Esophagus squamous epithelium (tissue), 5 donors: ENCODE results near the gene ANKS1B. TPM values are rescaled to one million over a fixed set of nuclear protein-coding genes. Genes with fewer than 3 reads are reported as not detected.
"Not testable (repeated sequence)": the region's sequence is repeated elsewhere in the genome, so short reads cannot be mapped to it uniquely, and the experiment has no call there.

Source experiments
- DNase-seq: peaks from one replicate; lab custom pipeline; 2025; lab: John Stamatoyannopoulos, UW
- H3K27ac ChIP-seq, 4 donors: fragments of 200-600 bp; sonication (generic); one replicate each; pipeline ENCODE4 v1.5.1; 2016 to 2019; ENCODE audit warnings: mild to moderate bottlenecking in 1 of 4
- H3K27me3 ChIP-seq, 4 donors: fragments of 200-600 bp; sonication (generic); 1 replicate in 3 of 4; 2 replicates in 1 of 4; pipeline versions ENCODE4 v1.5.1 to v1.6.0; 2017 to 2021; ENCODE audit warnings: antibody characterized with exemption in 1 of 4
- H3K36me3 ChIP-seq, 3 donors: fragments of 200-600 bp; sonication (generic); one replicate each; pipeline ENCODE4 v1.5.1; 2016 to 2019
- H3K4me1 ChIP-seq, 3 donors: fragments of 200-600 bp; sonication (generic); one replicate each; pipeline ENCODE4 v1.5.1; 2017 to 2019
- H3K4me3 ChIP-seq, 4 donors: fragments of 200-600 bp; sonication (generic); 1 replicate in 3 of 4; 2 replicates in 1 of 4; pipeline ENCODE4 v1.5.1; 2016 to 2019; ENCODE audit warnings: mild to moderate bottlenecking in 2 of 4, moderate library complexity in 1 of 4
- H3K9me3 ChIP-seq, 3 donors: fragments of 200-600 bp; sonication (generic); one replicate each; pipeline ENCODE4 v1.5.1; 2016 to 2019
- CTCF ChIP-seq, 6 experiments: fragments of 450-650 bp in 4 of 6; fragments of 200-600 bp in 2 of 6; sonication (generic) in 2 of 6; IDR thresholded peaks; one replicate each; pipeline ENCODE4 v1.5.1; 2016 to 2019; ENCODE audit warnings: antibody characterized with exemption in 6 of 6, mild to moderate bottlenecking in 4 of 6, moderate library complexity in 4 of 6
- POLR2A ChIP-seq, 4 donors: fragments of 450-650 bp; IDR thresholded peaks; one replicate each; pipeline ENCODE4 v1.6.1; 2017; ENCODE audit warnings: antibody characterized with exemption in 4 of 4, mild to moderate bottlenecking in 4 of 4, moderate library complexity in 3 of 4
- WGBS, 2 donors: methylation state at CpG; one replicate each; pipeline ENCODE4 v1.1.5; 2018; 5-methylcytosine and 5-hydroxymethylcytosine counted together
- intact Hi-C: fragments of 100-400 bp; cut with DNase I; formaldehyde crosslinking; loops from one replicate; pipeline ENCODE4 v1.15.0; 2022
- total RNA-seq, 4 donors: library from RNA; depleted of rRNA; stranded (reverse); fragments of >200 nt; gene quantifications; one replicate each; pipeline ENCODE4 v1.1.0, GENCODE V29; 2016
- donor health status: DM: yes; HTN: yes; CAD: no.

Gene ANKS1B
- total RNA-seq, 4 donors from 2014 or later: 1.6 to 15.8 (median 8.1) TPM

- Histone ChIP-seq H3K9me3 (no peaks in the 10 kb centered on the region), H3K27me3 (no peaks in the 10 kb centered on the region), H3K36me3 (no peaks in the 10 kb centered on the region), H3K4me3 (no peak overlapping the region), H3K27ac (no peak overlapping the region), H3K4me1 (no peaks in the 10 kb centered on the region)
- DNase-seq: no peak
- TF ChIP-seq POLR2A (IDR thresholded peaks at IDR 0.05): no peak
- no peak for TF ChIP-seq CTCF (IDR thresholded peaks at IDR 0.05)
- intact Hi-C loops: no loop called here
- 76 to 80% methylated on average over 1 of the region's 1 CpG for WGBS, 2 donors
These were observed 239.6 kb downstream of the ANKS1B start for GRCh38 chr12:99745121-99745520.

- intact Hi-C loops: no loop called here
- no peak for DNase-seq
- no peak overlapping the region for H3K4me3 ChIP-seq
- WGBS, 2 donors: 64 to 83% methylated on average over 1 of the region's 1 CpG
- H3K9me3 ChIP-seq: no peaks in the 10 kb centered on the region
- H3K27ac ChIP-seq: no peak overlapping the region
- H3K36me3 ChIP-seq: no peaks in the 10 kb centered on the region
- no peak for TF ChIP-seq POLR2A (IDR thresholded peaks at IDR 0.05)
- no peak for TF ChIP-seq CTCF (IDR thresholded peaks at IDR 0.05)
- H3K4me1 ChIP-seq: no peaks in the 10 kb centered on the region
- no peaks in the 10 kb centered on the region for H3K27me3 ChIP-seq
These were observed 247.9 kb downstream of the ANKS1B start for GRCh38 chr12:99736760-99737269.

- TF ChIP-seq CTCF (IDR thresholded peaks at IDR 0.05): no peak
- no peak for TF ChIP-seq POLR2A (IDR thresholded peaks at IDR 0.05)
- no peaks in the 10 kb centered on the region for H3K36me3 ChIP-seq
- no peaks in the 10 kb centered on the region for H3K9me3 ChIP-seq
- no peaks in the 10 kb centered on the region for H3K27me3 ChIP-seq
- H3K4me3 ChIP-seq: no peak overlapping the region
- no peak for DNase-seq
- intact Hi-C loops: no loop called here
- no peak overlapping the region for H3K27ac ChIP-seq
- no peaks in the 10 kb centered on the region for H3K4me1 ChIP-seq
- WGBS, 2 donors: 50 to 80% methylated on average over 1 of the region's 1 CpG
These were observed 252.6 kb downstream of the ANKS1B start for GRCh38 chr12:99732131-99732530.

- Histone ChIP-seq H3K4me1 (no peaks in the 10 kb centered on the region), H3K9me3 (no peaks in the 10 kb centered on the region), H3K36me3 (no peaks in the 10 kb centered on the region), H3K4me3 (no peak overlapping the region), H3K27me3 (no peaks in the 10 kb centered on the region), H3K27ac (no peak overlapping the region)
- no peak for TF ChIP-seq CTCF (IDR thresholded peaks at IDR 0.05)
- no peak for TF ChIP-seq POLR2A (IDR thresholded peaks at IDR 0.05)
- intact Hi-C loops: no loop called here
- WGBS, 2 donors: 91% methylated on average over 4 of the region's 9 CpGs; no CpG with 5 or more reads in 1 of the 2 donors
- no peak for DNase-seq
These were observed 261.8 kb downstream of the ANKS1B start for GRCh38 chr12:99722690-99723486.

GRCh38 chr12:99721715-99722275 is 262.9 kb downstream of the ANKS1B start:
- no peaks in the 10 kb centered on the region for H3K36me3 ChIP-seq
- H3K4me3 ChIP-seq: no peak overlapping the region
- H3K27me3 ChIP-seq: no peaks in the 10 kb centered on the region
- WGBS, 2 donors: 66 to 69% methylated on average over 2 of the region's 2 CpGs
- intact Hi-C loops: no loop called here
- H3K27ac ChIP-seq: no peak overlapping the region
- no peak for DNase-seq
- TF ChIP-seq CTCF (IDR thresholded peaks at IDR 0.05) (no peak), POLR2A (IDR thresholded peaks at IDR 0.05) (no peak)
- no peaks in the 10 kb centered on the region for H3K4me1 ChIP-seq
- H3K9me3 ChIP-seq: no peaks in the 10 kb centered on the region

GRCh38 chr12:99720083-99720465 is 264.7 kb downstream of the ANKS1B start:
- 84 to 90% methylated on average over 4 of the region's 4 CpGs for WGBS, 2 donors
- H3K36me3 ChIP-seq, intact Hi-C loops, H3K4me1 ChIP-seq, H3K27ac ChIP-seq, H3K4me3 ChIP-seq, DNase-seq, H3K9me3 ChIP-seq, H3K27me3 ChIP-seq: not testable (repeated sequence)

- H3K27me3 ChIP-seq, H3K36me3 ChIP-seq, intact Hi-C loops, DNase-seq, H3K9me3 ChIP-seq, H3K4me3 ChIP-seq, H3K27ac ChIP-seq, H3K4me1 ChIP-seq: not testable (repeated sequence)
- 74 to 75% methylated on average over 7 to 8 of the region's 8 CpGs for WGBS, 2 donors
These were observed 265.2 kb downstream of the ANKS1B start for GRCh38 chr12:99719411-99720082.
